K562 (cell line): ENCODE results near the gene SYT14. TPM values are rescaled to one million over a fixed set of nuclear protein-coding genes. Genes with fewer than 3 reads are reported as not detected.

Experiments used
- ATAC-seq: fragments of 200-7000 bp; cut with Tn5 transposase; 3 replicates; pipeline ENCODE4 v1.9.1; 2020; ENCODE audit warnings: moderate library complexity
- BruUV-seq: library from RNA; stranded (reverse); fragments of 400-500 nt; replicated peaks from 2 replicates; lab custom pipeline; 2021; lab: Mats Ljungman, UMichigan
- CTCF ChIA-PET: fragments of 300-600 bp; formaldehyde crosslinking; extraction: SDS; loops from one replicate; lab custom pipeline; 2021; ENCODE audit warnings: low intra/inter-chr PET ratio; lab: Yijun Ruan, JAX
- POLR2A ChIA-PET: fragments of 300-600, 350-650 bp; sonication (Branson Sonifier 250); formaldehyde crosslinking; extraction: SDS; loops from one replicate; lab custom pipeline; 2021; ENCODE audit warnings: antibody characterized with exemption, inconsistent platforms; lab: Yijun Ruan, JAX
- DNase-seq, 4 experiments: peaks; one replicate each; pipeline versions ENCODE4 v3.0.0 to v3.0.0-alpha.2; 2011 to 2018; ENCODE audit warnings: low spot score in 3 of 4, mixed read lengths in 3 of 4; ENCODE audit errors: extremely low read depth in 1 of 4
- FAIRE-seq: peaks from 2 replicates; lab custom pipeline; 2011; peaks lifted over from hg19 to GRCh38; lab: Jason Lieb, UNC
- H2AFZ ChIP-seq: 2 replicates; pipeline ENCODE4 v1.6.0; 2011; ENCODE audit warnings: low read depth, low read length, control low read depth, inconsistent platforms
- H3K27ac ChIP-seq: fragments of 200-600 bp; 3 replicates; pipeline ENCODE4 v1.8.0; 2011; ENCODE audit warnings: low read depth, mild to moderate bottlenecking, control low read depth, inconsistent platforms, low read length, moderate library complexity, mixed read lengths; ENCODE audit errors: extremely low read depth
- H3K27me3 ChIP-seq, 2 experiments: fragments of 300-600 bp in 1 of 2; 2 replicates in 1 of 2; 3 replicates in 1 of 2; pipeline versions ENCODE4 v1.6.0 to v1.8.0; 2011; ENCODE audit warnings: inconsistent platforms in 2 of 2, low read length in 2 of 2, mild to moderate bottlenecking in 1 of 2, mixed read lengths in 1 of 2, moderate library complexity in 1 of 2; ENCODE audit not compliant: control insufficient read depth in 2 of 2, insufficient read depth in 2 of 2
- H3K36me3 ChIP-seq: fragments of 300-600 bp; 3 replicates; pipeline ENCODE4 v1.8.0; 2011; ENCODE audit warnings: mild to moderate bottlenecking, low read length, inconsistent platforms; ENCODE audit not compliant: control insufficient read depth, insufficient read depth
- H3K4me1 ChIP-seq, 2 experiments: fragments of 200-600 bp in 1 of 2; replicated peaks in 1 of 2; 2 replicates in 1 of 2; 3 replicates in 1 of 2; pipeline versions ENCODE4 v1.5.1 to v1.8.0; 2011; ENCODE audit warnings: inconsistent platforms in 2 of 2, low read length in 2 of 2, mild to moderate bottlenecking in 1 of 2, mixed read lengths in 1 of 2, moderate library complexity in 1 of 2; ENCODE audit not compliant: control insufficient read depth in 2 of 2, insufficient read depth in 2 of 2
- H3K4me2 ChIP-seq: 2 replicates; pipeline ENCODE4 v1.6.1; 2011; ENCODE audit warnings: low read length, control low read depth, inconsistent platforms, mixed read lengths; ENCODE audit not compliant: insufficient read depth
- H3K4me3 ChIP-seq: fragments of 200-600 bp; sonication (generic), shearing (Covaris generic); 2 replicates; pipeline ENCODE4 v1.5.1; 2016; ENCODE audit warnings: control low read depth, inconsistent platforms
- H3K79me2 ChIP-seq: fragments of 200-600 bp; 3 replicates; pipeline ENCODE4 v1.8.0; 2011; ENCODE audit warnings: low read length, inconsistent platforms; ENCODE audit not compliant: control insufficient read depth, insufficient read depth
- H3K9ac ChIP-seq, 2 experiments: 2 replicates each; pipeline versions ENCODE4 v1.6.0 to v1.6.1; 2011; ENCODE audit warnings: low read depth in 2 of 2, low read length in 2 of 2, control low read depth in 1 of 2, inconsistent platforms in 1 of 2, mild to moderate bottlenecking in 1 of 2, mixed read lengths in 1 of 2; ENCODE audit not compliant: insufficient read depth in 1 of 2
- H3K9me1 ChIP-seq: one replicate; pipeline ENCODE4 v1.6.0; 2011; ENCODE audit warnings: inconsistent platforms, mild to moderate bottlenecking, low read length, moderate library complexity; ENCODE audit not compliant: control insufficient read depth, insufficient read depth
- H3K9me3 ChIP-seq: replicated peaks from 2 replicates; pipeline ENCODE4 v1.5.1; 2011; ENCODE audit warnings: low read depth, low read length, inconsistent platforms; ENCODE audit not compliant: control insufficient read depth, insufficient read depth
- H4K20me1 ChIP-seq: replicated peaks from 2 replicates; pipeline ENCODE4 v1.6.1; 2011; ENCODE audit warnings: low read length, inconsistent platforms, mixed read lengths; ENCODE audit not compliant: control insufficient read depth, insufficient read depth
- CREB1 ChIP-seq, 2 experiments: sonication (generic) in 1 of 2; formaldehyde crosslinking in 1 of 2; IDR thresholded peaks; 2 replicates each; pipeline versions ENCODE4 v1.6.1 to v1.8.0; 2012 to 2022; ENCODE audit warnings: inconsistent platforms in 1 of 2, mild to moderate bottlenecking in 1 of 2, missing genetic modification reagents in 1 of 2, moderate library complexity in 1 of 2
- EP300 ChIP-seq: IDR thresholded peaks from 2 replicates; pipeline ENCODE4 v1.6.1; 2012; ENCODE audit warnings: low read length, improper control_type of control experiment
- MAZ ChIP-seq, 2 experiments: fragments of 450-650 bp in 1 of 2; sonication (generic) in 1 of 2; formaldehyde crosslinking; IDR thresholded peaks in 1 of 2; conservative IDR thresholded peaks in 1 of 2; 2 replicates each; pipeline versions ENCODE4 v1.4.0 to v1.5.0; 2020; ENCODE audit warnings: mild to moderate bottlenecking in 1 of 2, missing genetic modification reagents in 1 of 2
- MTF1 ChIP-seq: fragments of 250-450 bp; sonication (Bioruptor Pico); IDR thresholded peaks from 2 replicates; pipeline ENCODE4 v1.9.0; 2021; ENCODE audit warnings: moderate library complexity, mild to moderate bottlenecking, inconsistent platforms, borderline replicate concordance
- ZNF239 ChIP-seq: fragments of 250-450 bp; sonication (Bioruptor Pico); IDR thresholded peaks from 2 replicates; pipeline ENCODE4 v1.4.0; 2020; ENCODE audit warnings: mild to moderate bottlenecking
- WGBS: fragments of 100-300 bp; shearing (Covaris generic); methylation state at CpG from one replicate; pipeline ENCODE4 v1.1.6; 2016; ENCODE audit warnings: low coverage, mixed read lengths; ENCODE audit not compliant: insufficient coverage; ENCODE audit errors: missing lambda C conversion rate; 5-methylcytosine and 5-hydroxymethylcytosine counted together
- in situ Hi-C: fragments of 300-500 bp; cut with MboI; formaldehyde crosslinking; loops from 4 replicates; pipeline ENCODE4 v1.15.0; 2018; ENCODE audit warnings: inconsistent platforms, mixed read lengths
- intact Hi-C: fragments of 100-400 bp; cut with micrococcal nuclease; formaldehyde crosslinking; loops from 2 replicates; pipeline ENCODE4 v1.14.2; 2022
- polyA plus RNA-seq, 8 experiments: library from polyadenylated mRNA; depleted of rRNA in 4 of 8; stranded (reverse) in 5 of 8; unstranded in 3 of 8; fragments of >200 nt; fragmentation: Nextera tagmentation in 2 of 8; fragmentation: Illumina TruSeq in 1 of 8; extraction: Ambion mirVana in 2 of 8; extraction: Trizol in 1 of 8; gene quantifications; 2 replicates each; pipeline versions ENCODE4 v1.2.1 to v1.2.3, GENCODE V29; 2011 to 2014; ENCODE audit warnings: inconsistent platforms in 1 of 8, missing spikeins in 1 of 8
- total RNA-seq, 7 experiments: library from RNA; depleted of rRNA in 6 of 7; stranded (reverse); fragments of >200 nt in 6 of 7; fragmentation: Illumina TruSeq in 2 of 7; extraction: Trizol in 2 of 7; gene quantifications; 2 replicates each; pipeline versions ENCODE4 v1.2.1 to v1.2.3, GENCODE V29; 2011 to 2021; ENCODE audit warnings: low replicate concordance in 1 of 7
- TF ChIP-seq, protein P1 (sequence below): fragments of 250-450 bp; sonication (Bioruptor Pico); IDR thresholded peaks from 2 replicates; pipeline ENCODE4 v1.8.0; 2022; ENCODE audit warnings: moderate library complexity, mild to moderate bottlenecking, inconsistent platforms

The SYT14 gene
- total and polyA plus RNA-seq, 9 of the 15 experiments (the other 6 are each of a cell fraction or from before 2014, with no cell fraction given): 0.01 to 0.04 TPM; not detected in 7

DNA sequence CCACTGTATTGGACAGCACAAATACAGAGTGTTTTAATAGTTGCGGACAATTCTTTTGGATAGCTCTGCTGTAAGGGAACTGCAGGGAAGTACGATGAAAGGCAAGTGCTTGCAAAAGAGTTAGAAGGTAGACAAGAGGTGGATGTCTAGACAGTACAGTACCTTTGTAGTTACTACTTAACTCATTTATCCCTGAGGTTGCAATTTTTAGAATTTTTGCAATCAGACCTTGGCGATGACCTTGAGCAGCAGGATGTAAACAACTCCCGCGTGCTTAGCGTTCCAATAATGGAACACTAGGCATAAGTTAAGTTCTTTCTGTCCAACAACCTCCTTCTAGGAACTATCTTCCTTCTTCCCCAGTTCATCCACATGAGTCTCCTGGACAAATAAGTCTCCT lies 1.9 kb upstream of the SYT14 start (continued):
- no peak for TF ChIP-seq MAZ (CRISPR knock-in tag; conservative IDR thresholded peaks at IDR 0.05 in 1 of 2, IDR thresholded peaks at IDR 0.05 in 1 of 2)

DNA sequence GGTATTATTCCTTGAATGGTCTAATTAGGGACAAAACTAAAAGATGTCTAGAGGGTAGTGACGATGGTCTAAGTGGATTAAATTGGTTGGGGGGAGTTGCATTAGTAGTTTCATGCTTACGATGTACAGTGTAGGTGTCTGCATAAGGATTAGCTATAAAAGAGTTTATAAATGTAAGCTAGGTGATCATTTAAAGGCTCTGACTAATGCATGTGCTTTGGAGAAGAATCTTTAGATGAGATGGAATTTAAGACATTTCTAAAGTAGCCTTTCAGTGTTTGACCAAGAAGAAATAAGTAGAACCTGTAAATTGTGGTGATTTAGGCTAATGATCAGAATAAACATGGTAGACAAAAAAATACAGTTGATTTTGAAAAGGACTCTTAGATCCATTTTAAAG lies 7.4 kb downstream of the SYT14 start:
- DNase-seq (no peak), FAIRE-seq (no peak), ATAC-seq (no peak)
- no TSS peak for BruUV-seq
- H3K27me3 ChIP-seq: no peaks in the 10 kb centered on the region; a peak in 1 of 5 replicates
- no peak overlapping the region for H3K27ac ChIP-seq
- WGBS: 2% methylated on average over 2 of the region's 2 CpGs
- no peak overlapping the region for H3K9ac ChIP-seq
- H2AFZ ChIP-seq: no peak overlapping the region
- H3K79me2 ChIP-seq: no peaks in the 10 kb centered on the region
- no peak overlapping the region for H3K4me2 ChIP-seq
- no peaks in the 10 kb centered on the region for H3K9me1 ChIP-seq
- CTCF ChIA-PET: no interaction called here
- no peaks in the 10 kb centered on the region for H4K20me1 ChIP-seq
- in situ Hi-C loops (no loop called here), intact Hi-C loops (no loop called here)
- POLR2A ChIA-PET: no interaction called here
- H3K4me3 ChIP-seq: no peak overlapping the region
- H3K36me3 ChIP-seq: no peaks in the 10 kb centered on the region
- no peaks in the 10 kb centered on the region for H3K4me1 ChIP-seq
- TF ChIP-seq ZNF239 (CRISPR knock-in tag) (peak; percentile 52; the same call in 1 of the 2 replicates), CREB1 (IDR thresholded peaks at IDR 0.05) (no peak), CREB1 (CRISPR knock-in tag; IDR thresholded peaks at IDR 0.05) (no peak)
- H3K9me3 ChIP-seq: no peaks in the 10 kb centered on the region

DNA sequence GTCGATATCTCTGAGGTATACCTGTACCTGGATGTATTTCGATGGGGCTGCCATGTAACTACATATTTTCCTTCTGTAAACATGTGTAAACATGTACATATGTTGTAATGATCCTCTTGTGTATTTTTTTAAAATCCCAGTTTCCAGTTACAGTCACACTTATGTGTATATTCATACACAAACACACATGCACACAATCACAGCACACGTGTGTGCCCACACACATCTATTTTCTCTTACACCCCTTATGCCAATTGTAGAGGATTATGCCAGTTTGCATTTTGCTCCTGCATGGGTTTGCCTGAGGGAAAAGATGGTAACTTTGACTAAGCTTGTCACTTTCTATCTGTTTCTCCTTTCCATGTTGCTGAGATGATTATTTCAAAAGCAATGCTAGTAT lies 10.1 kb downstream of the SYT14 start:
- Histone ChIP-seq H3K9me3 (no peaks in the 10 kb centered on the region), H3K4me2 (no peak overlapping the region), H3K9ac (no peak overlapping the region), H3K79me2 (no peaks in the 10 kb centered on the region), H2AFZ (no peak overlapping the region), H3K4me1 (no peaks in the 10 kb centered on the region), H4K20me1 (no peaks in the 10 kb centered on the region), H3K4me3 (no peak overlapping the region), H3K36me3 (no peaks in the 10 kb centered on the region), H3K27me3 (no peaks in the 10 kb centered on the region), H3K27ac (no peak overlapping the region), H3K9me1 (no peaks in the 10 kb centered on the region)
- ChIA-PET POLR2A (no interaction called here), CTCF (no interaction called here)
- DNase-seq: no peak
- no peak for ATAC-seq
- BruUV-seq: no TSS peak
- 0% methylated on average over 3 of the region's 3 CpGs for WGBS
- intact Hi-C loops: no loop called here
- in situ Hi-C loops: no loop called here
- FAIRE-seq: no peak
- TF ChIP-seq MTF1 (CRISPR knock-in tag) (no peak), EP300 (no peak)
- TF ChIP-seq, protein P1, sequence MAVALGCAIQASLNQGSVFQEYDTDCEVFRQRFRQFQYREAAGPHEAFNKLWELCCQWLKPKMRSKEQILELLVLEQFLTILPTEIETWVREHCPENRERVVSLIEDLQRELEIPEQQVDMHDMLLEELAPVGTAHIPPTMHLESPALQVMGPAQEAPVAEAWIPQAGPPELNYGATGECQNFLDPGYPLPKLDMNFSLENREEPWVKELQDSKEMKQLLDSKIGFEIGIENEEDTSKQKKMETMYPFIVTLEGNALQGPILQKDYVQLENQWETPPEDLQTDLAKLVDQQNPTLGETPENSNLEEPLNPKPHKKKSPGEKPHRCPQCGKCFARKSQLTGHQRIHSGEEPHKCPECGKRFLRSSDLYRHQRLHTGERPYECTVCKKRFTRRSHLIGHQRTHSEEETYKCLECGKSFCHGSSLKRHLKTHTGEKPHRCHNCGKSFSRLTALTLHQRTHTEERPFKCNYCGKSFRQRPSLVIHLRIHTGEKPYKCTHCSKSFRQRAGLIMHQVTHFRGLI (CRISPR knock-in tag): no peak
